Measurements from ENCODE around the gene LAT.
"Not testable (repeated sequence)": the region's sequence is repeated elsewhere in the genome, so short reads cannot be mapped to it uniquely, and the experiment has no call there.

Gene LAT

GRCh38 chr16:28980330-28980729 is 4.5 kb upstream of the LAT start:
- not testable (repeated sequence) for DNase-seq

- no peak for DNase-seq
Measured at GRCh38 chr16:28980929-28981328, 3.9 kb upstream of the LAT start.

- DNase-seq: peak; percentile 29
Measured at GRCh38 chr16:28981517-28981916, 3.3 kb upstream of the LAT start.

GRCh38 chr16:28982418-28982817 is 2.4 kb upstream of the LAT start:
- no peak for DNase-seq

GRCh38 chr16:28982949-28983348 is 1.9 kb upstream of the LAT start:
- DNase-seq: no peak

GRCh38 chr16:28983644-28984043 is 1.2 kb upstream of the LAT start:
- DNase-seq: no peak

GRCh38 chr16:28984091-28984490 is 761 bp upstream of the LAT start:
- no peak for DNase-seq

- no peak for DNase-seq
Measured at GRCh38 chr16:28985211-28986041, 574 bp downstream of the LAT start.

- no peak for DNase-seq
Measured at GRCh38 chr16:28986046-28986445, 1.2 kb downstream of the LAT start.

- DNase-seq: no peak
Measured at GRCh38 chr16:28986492-28986891, 1.6 kb downstream of the LAT start.

- DNase-seq: no peak
Measured at GRCh38 chr16:28987170-28987853, 2.5 kb downstream of the LAT start.

GRCh38 chr16:28989363-28989762 is 4.5 kb downstream of the LAT start:
- no peak for DNase-seq

- no peak for DNase-seq
Measured at GRCh38 chr16:28990375-28991040, 5.7 kb downstream of the LAT start.

GRCh38 chr16:28991687-28992086 is 6.8 kb downstream of the LAT start:
- DNase-seq: no peak

- no peak for DNase-seq
Measured at GRCh38 chr16:28992496-28992895, 7.6 kb downstream of the LAT start.

GRCh38 chr16:28998837-28999236 is 14.0 kb downstream of the LAT start:
- DNase-seq: no peak

- no peak for DNase-seq
Measured at GRCh38 chr16:28999577-28999976, 14.7 kb downstream of the LAT start.

- DNase-seq: no peak
Measured at GRCh38 chr16:29000019-29000418, 15.2 kb downstream of the LAT start.

GRCh38 chr16:29004496-29005139 is 19.8 kb downstream of the LAT start:
- DNase-seq: not testable (repeated sequence)

- peak; percentile 39 for DNase-seq
Measured at GRCh38 chr16:29007730-29008593, 23.1 kb downstream of the LAT start.

GRCh38 chr16:29009050-29009837 is 24.4 kb downstream of the LAT start:
- DNase-seq: peak; percentile 5

- DNase-seq: no peak
Measured at GRCh38 chr16:29009838-29010166, 24.9 kb downstream of the LAT start.
